CD4-positive, alpha-beta memory T cell (primary cell): ENCODE measurements around the gene MAPK11. TPM values are rescaled to one million over a fixed set of nuclear protein-coding genes. Genes with fewer than 3 reads are reported as not detected.

ENCODE experiments used
- CTCF ChIA-PET: fragments of 350-600 bp; sonication (Branson Sonifier 250); formaldehyde crosslinking; loops from one replicate; lab custom pipeline; 2021; ENCODE audit warnings: inconsistent platforms; ENCODE audit not compliant: partially characterized antibody; lab: Charles Lee
- POLR2A ChIA-PET: fragments of 350-600 bp; sonication (Branson Sonifier 250); formaldehyde crosslinking; loops from one replicate; lab custom pipeline; 2021; ENCODE audit not compliant: partially characterized antibody; lab: Charles Lee
- DNase-seq, 5 donors: peaks; one replicate each; pipeline versions ENCODE4 v3.0.0 to v3.0.0-alpha.2; 2020 to 2022; ENCODE audit warnings: mixed read lengths in 1 of 5
- H3K27ac ChIP-seq: one replicate; pipeline ENCODE4 v1.7.0; 2013; ENCODE audit warnings: low read depth, low read length
- H3K27me3 ChIP-seq: 2 replicates; pipeline ENCODE4 v1.7.0; 2013; ENCODE audit warnings: mild to moderate bottlenecking, low read length, moderate library complexity; ENCODE audit not compliant: insufficient read depth
- H3K36me3 ChIP-seq: 2 replicates; pipeline ENCODE4 v1.7.0; 2013; ENCODE audit warnings: mild to moderate bottlenecking, low read length, moderate library complexity; ENCODE audit not compliant: insufficient read depth
- H3K4me1 ChIP-seq: 2 replicates; pipeline ENCODE4 v1.7.0; 2013; ENCODE audit warnings: mild to moderate bottlenecking, low read length, moderate library complexity; ENCODE audit not compliant: insufficient read depth
- H3K4me3 ChIP-seq, 2 donors: one replicate each; pipeline ENCODE4 v1.7.0; 2013; ENCODE audit warnings: low read length in 2 of 2, mild to moderate bottlenecking in 1 of 2
- H3K9me3 ChIP-seq, 2 donors: one replicate each; pipeline ENCODE4 v1.7.0; 2013; ENCODE audit warnings: low read length in 2 of 2, control low read depth in 1 of 2; ENCODE audit not compliant: control insufficient read depth in 1 of 2
- H3K27ac Mint-ChIP-seq, 7 donors: one replicate each; pipeline ENCODE4 v1.8.0; 2020 to 2021; ENCODE audit warnings: mixed read lengths in 7 of 7, mild to moderate bottlenecking in 6 of 7, inconsistent platforms in 3 of 7, moderate library complexity in 3 of 7
- H3K27me3 Mint-ChIP-seq, 2 donors: one replicate each; pipeline ENCODE4 v1.8.0; 2020 to 2021; ENCODE audit warnings: mixed read lengths in 2 of 2
- H3K36me3 Mint-ChIP-seq, 2 donors: one replicate each; pipeline ENCODE4 v1.8.0; 2020 to 2021; ENCODE audit warnings: mixed read lengths in 2 of 2, inconsistent platforms in 1 of 2, mild to moderate bottlenecking in 1 of 2
- H3K4me1 Mint-ChIP-seq, 4 donors: one replicate each; pipeline ENCODE4 v1.8.0; 2020 to 2021; ENCODE audit warnings: mixed read lengths in 4 of 4, mild to moderate bottlenecking in 1 of 4
- H3K4me3 Mint-ChIP-seq, 8 donors: one replicate each; pipeline ENCODE4 v1.8.0; 2020 to 2021; ENCODE audit warnings: mixed read lengths in 8 of 8, mild to moderate bottlenecking in 7 of 8, moderate library complexity in 6 of 8, inconsistent platforms in 3 of 8
- H3K9me3 Mint-ChIP-seq, 8 donors: one replicate each; pipeline ENCODE4 v1.8.0; 2020 to 2021; ENCODE audit warnings: mixed read lengths in 8 of 8, mild to moderate bottlenecking in 5 of 8, inconsistent platforms in 3 of 8, moderate library complexity in 1 of 8
- intact Hi-C: fragments of 100-400 bp; cut with micrococcal nuclease; formaldehyde crosslinking; loops from one replicate; pipeline ENCODE4 v1.15.1; 2023
- polyA plus RNA-seq, 2 donors: library from polyadenylated mRNA; unstranded; fragments of 300-500 nt; fragmentation: Illumina TruSeq; gene quantifications; one replicate each; pipeline ENCODE4 v1.2.3, GENCODE V29; 2021
- total RNA-seq, 2 experiments: library from RNA; stranded (reverse); gene quantifications; one replicate each; pipeline ENCODE4 v1.2.3, GENCODE V29; 2021

MAPK11 gene
- total and polyA plus RNA-seq, 4 experiments from 2014 or later, result 0.10 to 1.7 (median 1.1) TPM

- no peak for DNase-seq
- ChIA-PET POLR2A (no interaction called here), CTCF (no interaction called here)
- no peaks in the 10 kb centered on the region for H3K9me3 Mint-ChIP-seq
- Histone ChIP-seq H3K36me3 (no peaks in the 10 kb centered on the region), H3K4me1 (no peaks in the 10 kb centered on the region), H3K27ac (no peak overlapping the region), H3K27me3 (no peaks in the 10 kb centered on the region), H3K9me3 (no peaks in the 10 kb centered on the region), H3K4me3 (no peak overlapping the region)
- no peaks in the 10 kb centered on the region for H3K36me3 Mint-ChIP-seq
- intact Hi-C loops, result no loop called here
- no peak overlapping the region for H3K4me3 Mint-ChIP-seq
- H3K27ac Mint-ChIP-seq, result no peak overlapping the region
- H3K4me1 Mint-ChIP-seq, result peaks cover 0 to 4% (median 0%) of the 10 kb centered on the region in 4 donors
- peaks cover 7 to 10% of the 10 kb centered on the region in 2 donors for H3K27me3 Mint-ChIP-seq
These were observed 29.8 kb upstream of the MAPK11 start for GRCh38 chr22:50299785-50300619.

GRCh38 chr22:50298937-50299784 lies 29.0 kb upstream of the MAPK11 start:
- no peaks in the 10 kb centered on the region for H3K36me3 ChIP-seq
- DNase-seq, result no peak
- Mint-ChIP-seq H3K27ac (no peak overlapping the region), H3K27me3 (peaks cover 5 to 10% of the 10 kb centered on the region in 2 donors), H3K9me3 (no peaks in the 10 kb centered on the region), H3K36me3 (no peaks in the 10 kb centered on the region), H3K4me3 (no peak overlapping the region), H3K4me1 (peaks cover 0 to 2% (median 0%) of the 10 kb centered on the region in 4 donors)
- intact Hi-C loops, result no loop called here
- H3K4me1 ChIP-seq, result no peaks in the 10 kb centered on the region
- POLR2A ChIA-PET, result no interaction called here
- H3K9me3 ChIP-seq, result no peaks in the 10 kb centered on the region
- H3K4me3 ChIP-seq, result no peak overlapping the region
- CTCF ChIA-PET, result no interaction called here
- no peaks in the 10 kb centered on the region for H3K27me3 ChIP-seq
- H3K27ac ChIP-seq, result no peak overlapping the region

- Histone ChIP-seq H3K27ac (no peak overlapping the region), H3K4me3 (no peak overlapping the region), H3K4me1 (no peaks in the 10 kb centered on the region), H3K9me3 (no peaks in the 10 kb centered on the region), H3K36me3 (no peaks in the 10 kb centered on the region), H3K27me3 (no peaks in the 10 kb centered on the region)
- H3K4me3 Mint-ChIP-seq, result no peak overlapping the region
- intact Hi-C loops, result no loop called here
- no peaks in the 10 kb centered on the region for H3K9me3 Mint-ChIP-seq
- peaks cover 5 to 10% of the 10 kb centered on the region in 2 donors for H3K27me3 Mint-ChIP-seq
- H3K4me1 Mint-ChIP-seq, result no peaks in the 10 kb centered on the region
- POLR2A ChIA-PET, result no interaction called here
- H3K27ac Mint-ChIP-seq, result no peak overlapping the region
- CTCF ChIA-PET, result no interaction called here
- H3K36me3 Mint-ChIP-seq, result no peaks in the 10 kb centered on the region
- no peak for DNase-seq
These were observed 28.1 kb upstream of the MAPK11 start for GRCh38 chr22:50298266-50298637.

GRCh38 chr22:50297510-50298265 lies 27.5 kb upstream of the MAPK11 start:
- no peak overlapping the region for H3K4me3 ChIP-seq
- DNase-seq, result no peak
- intact Hi-C loops, result no loop called here
- H3K36me3 Mint-ChIP-seq, result no peaks in the 10 kb centered on the region
- H3K27me3 ChIP-seq, result no peaks in the 10 kb centered on the region
- H3K4me1 ChIP-seq, result no peaks in the 10 kb centered on the region
- POLR2A ChIA-PET, result no interaction called here
- no peak overlapping the region for H3K4me3 Mint-ChIP-seq
- CTCF ChIA-PET, result no interaction called here
- H3K27ac Mint-ChIP-seq, result no peak overlapping the region
- H3K4me1 Mint-ChIP-seq, result peaks cover 0 to 2% (median under 1%) of the 10 kb centered on the region in 4 donors
- no peaks in the 10 kb centered on the region for H3K36me3 ChIP-seq
- no peak overlapping the region for H3K27ac ChIP-seq
- H3K9me3 Mint-ChIP-seq, result no peaks in the 10 kb centered on the region
- H3K9me3 ChIP-seq, result no peaks in the 10 kb centered on the region
- H3K27me3 Mint-ChIP-seq, result peaks cover 8 to 12% of the 10 kb centered on the region in 2 donors

- Histone ChIP-seq H3K27me3 (no peaks in the 10 kb centered on the region), H3K4me3 (no peak overlapping the region), H3K4me1 (no peaks in the 10 kb centered on the region), H3K36me3 (no peaks in the 10 kb centered on the region), H3K27ac (no peak overlapping the region), H3K9me3 (no peaks in the 10 kb centered on the region)
- DNase-seq, result no peak
- Mint-ChIP-seq H3K36me3 (no peaks in the 10 kb centered on the region), H3K27ac (no peak overlapping the region), H3K9me3 (no peaks in the 10 kb centered on the region), H3K4me1 (peaks cover 0 to 4% (median 4%) of the 10 kb centered on the region in 4 donors), H3K4me3 (no peak overlapping the region), H3K27me3 (peaks cover 10 to 15% of the 10 kb centered on the region in 2 donors)
- POLR2A ChIA-PET, result no interaction called here
- CTCF ChIA-PET, result no interaction called here
- intact Hi-C loops, result no loop called here
These were observed 26.7 kb upstream of the MAPK11 start for GRCh38 chr22:50296658-50297490.

- Mint-ChIP-seq H3K4me1 (peaks cover 0 to 4% (median 4%) of the 10 kb centered on the region in 4 donors), H3K27me3 (peaks cover 12 to 16% of the 10 kb centered on the region in 2 donors), H3K4me3 (no peak overlapping the region), H3K9me3 (no peaks in the 10 kb centered on the region), H3K27ac (no peak overlapping the region), H3K36me3 (no peaks in the 10 kb centered on the region)
- ChIA-PET POLR2A (no interaction called here), CTCF (no interaction called here)
- Histone ChIP-seq H3K4me3 (no peak overlapping the region), H3K27me3 (peaks cover 5% of the 10 kb centered on the region), H3K27ac (no peak overlapping the region), H3K9me3 (no peaks in the 10 kb centered on the region), H3K36me3 (no peaks in the 10 kb centered on the region), H3K4me1 (no peaks in the 10 kb centered on the region)
- intact Hi-C loops, result no loop called here
- no peak for DNase-seq
These were observed 24.1 kb upstream of the MAPK11 start for GRCh38 chr22:50294319-50294656.
